GM12878 (cell line): ENCODE results near the gene CHP1. TPM values are rescaled to one million over a fixed set of nuclear protein-coding genes. Genes with fewer than 3 reads are reported as not detected.

Experiments
- BACH1 ChIP-seq: fragments of 450-650 bp; IDR thresholded peaks from 2 replicates; pipeline ENCODE4 v1.6.1; 2017; ENCODE audit warnings: mild to moderate bottlenecking, borderline replicate concordance
- CBFB ChIP-seq: IDR thresholded peaks from 2 replicates; pipeline ENCODE4 v1.6.1; 2016; ENCODE audit warnings: antibody characterized with exemption, low read depth
- CHD2 ChIP-seq: IDR thresholded peaks from 2 replicates; pipeline ENCODE4 v1.6.1; 2011; ENCODE audit warnings: low read depth, low read length, improper control_type of control experiment, borderline replicate concordance
- CREM ChIP-seq: IDR thresholded peaks from 2 replicates; pipeline ENCODE4 v1.6.1; 2014; ENCODE audit warnings: antibody characterized with exemption, low read depth
- FOS ChIP-seq: IDR thresholded peaks from 3 replicates; pipeline ENCODE4 v1.6.1; 2011; ENCODE audit warnings: borderline replicate concordance; ENCODE audit not compliant: insufficient read length; ENCODE audit errors: extremely low read depth
- FOXM1 ChIP-seq: IDR thresholded peaks from 2 replicates; pipeline ENCODE4 v1.6.1; 2012; ENCODE audit warnings: low read depth, mild to moderate bottlenecking, inconsistent platforms, low read length, moderate library complexity
- HDGF ChIP-seq: fragments of 450-650 bp; IDR thresholded peaks from 2 replicates; pipeline ENCODE4 v1.6.1; 2016; ENCODE audit warnings: antibody characterized with exemption
- IRF4 ChIP-seq: IDR thresholded peaks from 2 replicates; pipeline ENCODE4 v1.6.1; 2011; ENCODE audit warnings: low read depth, low read length
- IRF5 ChIP-seq: fragments of 450-650 bp; IDR thresholded peaks from 2 replicates; pipeline ENCODE4 v1.6.1; 2017; ENCODE audit warnings: borderline replicate concordance
- JUNB ChIP-seq: IDR thresholded peaks from 2 replicates; pipeline ENCODE4 v1.6.1; 2016; ENCODE audit warnings: antibody characterized with exemption, mild to moderate bottlenecking
- LARP7 ChIP-seq: fragments of 450-650 bp; IDR thresholded peaks from 2 replicates; pipeline ENCODE4 v1.6.1; 2017; ENCODE audit warnings: mild to moderate bottlenecking
- MEF2A ChIP-seq: IDR thresholded peaks from 2 replicates; pipeline ENCODE4 v1.6.1; 2011; ENCODE audit warnings: low read depth, mild to moderate bottlenecking, low read length, moderate library complexity; ENCODE audit not compliant: insufficient read depth
- MTA3 ChIP-seq: IDR thresholded peaks from 2 replicates; pipeline ENCODE4 v1.6.1; 2012; ENCODE audit warnings: low read length, inconsistent platforms, borderline replicate concordance
- MXI1 ChIP-seq: fragments of 150-350 bp; IDR thresholded peaks from 2 replicates; pipeline ENCODE4 v1.6.1; 2011; ENCODE audit warnings: low read depth, mild to moderate bottlenecking, inconsistent platforms, low read length, improper control_type of control experiment
- NR2C2 ChIP-seq: IDR thresholded peaks from 2 replicates; pipeline ENCODE4 v1.6.1; 2011; ENCODE audit warnings: borderline replicate concordance, low read depth; ENCODE audit not compliant: control insufficient read depth, insufficient read length
- PBX3 ChIP-seq: IDR thresholded peaks from 2 replicates; pipeline ENCODE4 v1.6.1; 2011; ENCODE audit warnings: mild to moderate bottlenecking, low read depth, low read length, moderate library complexity; ENCODE audit not compliant: insufficient replicate concordance
- PML ChIP-seq: IDR thresholded peaks from 2 replicates; pipeline ENCODE4 v1.6.1; 2012; ENCODE audit warnings: low read length, inconsistent platforms
- POLR2AphosphoS2 ChIP-seq: IDR thresholded peaks from 2 replicates; pipeline ENCODE4 v1.6.1; 2011; ENCODE audit warnings: low read depth, mild to moderate bottlenecking, low read length, improper control_type of control experiment, moderate library complexity
- RAD21 ChIP-seq: IDR thresholded peaks from 2 replicates; pipeline ENCODE4 v1.6.1; 2011; ENCODE audit warnings: mild to moderate bottlenecking, low read depth, low read length, moderate library complexity; ENCODE audit not compliant: insufficient read depth
- SMARCA5 ChIP-seq: fragments of 450-650 bp; IDR thresholded peaks from 2 replicates; pipeline ENCODE4 v1.6.1; 2017; ENCODE audit warnings: mild to moderate bottlenecking
- SREBF2 ChIP-seq: IDR thresholded peaks from 2 replicates; pipeline ENCODE4 v1.6.1; 2012; ENCODE audit warnings: mild to moderate bottlenecking, low read length
- STAT3 ChIP-seq: IDR thresholded peaks from 2 replicates; pipeline ENCODE4 v1.6.1; 2011; ENCODE audit warnings: low read depth, low read length, improper control_type of control experiment
- SUPT20H ChIP-seq: IDR thresholded peaks from 2 replicates; pipeline ENCODE4 v1.6.1; 2011; ENCODE audit warnings: low read depth, mild to moderate bottlenecking, low read length, moderate library complexity, borderline replicate concordance; ENCODE audit not compliant: control insufficient read depth
- TCF12 ChIP-seq: IDR thresholded peaks from 2 replicates; pipeline ENCODE4 v1.6.1; 2011; ENCODE audit warnings: low read depth, mild to moderate bottlenecking, low read length
- WRNIP1 ChIP-seq: IDR thresholded peaks from 2 replicates; pipeline ENCODE4 v1.6.1; 2011; ENCODE audit warnings: low read depth, low read length, improper control_type of control experiment, borderline replicate concordance
- YBX1 ChIP-seq: fragments of 450-650 bp; IDR thresholded peaks from 2 replicates; pipeline ENCODE4 v1.6.1; 2016; ENCODE audit warnings: antibody characterized with exemption
- ZBED1 ChIP-seq: IDR thresholded peaks from 2 replicates; pipeline ENCODE4 v1.6.1; 2016; ENCODE audit warnings: borderline replicate concordance
- ZNF384 ChIP-seq: IDR thresholded peaks from 2 replicates; pipeline ENCODE4 v1.6.1; 2012; ENCODE audit warnings: low read depth, mild to moderate bottlenecking, low read length, improper control_type of control experiment, borderline replicate concordance
- polyA plus RNA-seq, 11 experiments: library from polyadenylated mRNA; depleted of rRNA in 4 of 11; unstranded in 6 of 11; stranded (reverse) in 5 of 11; fragments of >200 nt; fragmentation: Nextera tagmentation in 4 of 11; fragmentation: Illumina TruSeq in 1 of 11; extraction: Ambion mirVana in 4 of 11; extraction: Trizol in 1 of 11; gene quantifications; 1 replicate in 1 of 11; 2 replicates in 10 of 11; pipeline versions ENCODE4 v1.2.1 to v1.2.3, GENCODE V29; 2011 to 2016; ENCODE audit warnings: inconsistent platforms in 2 of 11, missing spikeins in 2 of 11, low read depth in 1 of 11
- total RNA-seq, 4 experiments: library from RNA; depleted of rRNA in 3 of 4; stranded (reverse); fragments of >200 nt in 3 of 4; fragmentation: Illumina TruSeq in 1 of 4; extraction: Trizol in 1 of 4; gene quantifications; 2 replicates each; pipeline versions ENCODE4 v1.2.1 to v1.2.3, GENCODE V29; 2013 to 2021

Gene CHP1
- total and polyA plus RNA-seq, 10 of the 15 experiments (the other 5 are each of a cell fraction or from before 2014, with no cell fraction given) = 25.7 to 45.9 (median 39.1) TPM

DNA sequence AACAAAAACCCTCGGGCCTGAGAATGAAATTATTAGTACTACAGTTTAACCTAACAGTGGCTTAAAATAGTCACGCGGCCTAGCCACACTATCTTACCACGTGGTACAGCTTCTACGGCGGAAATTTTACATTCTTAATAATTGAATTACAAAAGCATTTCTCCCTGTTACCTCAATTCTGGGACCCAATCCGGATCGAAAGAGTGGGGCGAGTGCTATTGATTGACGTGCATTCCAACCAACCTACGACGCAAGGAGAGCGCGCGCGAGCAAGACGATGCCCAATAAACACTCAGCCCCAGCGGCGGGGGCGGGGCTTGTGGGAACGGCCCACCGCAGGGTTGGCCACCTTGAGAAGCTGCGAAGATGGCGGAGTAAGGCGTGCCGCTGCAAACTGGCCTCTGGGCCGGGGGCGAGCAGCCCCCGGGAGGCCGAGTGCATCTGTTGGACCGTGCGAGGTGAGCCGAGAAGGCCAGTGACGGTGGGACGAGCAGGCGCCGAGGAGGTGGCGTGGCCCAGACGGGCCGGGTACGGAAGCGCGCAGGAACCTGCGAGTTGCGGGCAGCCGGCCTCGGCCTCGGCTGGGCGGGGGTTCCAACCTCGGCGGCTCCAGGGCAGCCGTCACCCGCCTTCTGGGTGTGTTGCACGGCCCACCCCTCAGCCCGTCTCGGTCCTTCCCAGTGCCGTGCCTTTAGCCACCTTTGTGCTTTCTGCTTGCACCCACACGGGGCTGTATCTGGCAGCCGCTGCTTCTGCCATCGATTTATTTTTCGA lies 52.8 kb downstream of the CHP1 start (continued):
- TF ChIP-seq SUPT20H = no peak
- TF ChIP-seq PBX3 = peak; percentile 99
- no peak for TF ChIP-seq HDGF
- TF ChIP-seq JUNB = no peak
- peak; percentile 83 for TF ChIP-seq LARP7
- TF ChIP-seq STAT3 = no peak
- peak; percentile 52; the same call in 1 of the 2 replicates for TF ChIP-seq MEF2A
- no peak for TF ChIP-seq ZBED1
- TF ChIP-seq CBFB = peak; percentile 87; the same call in 1 of the 2 replicates
- TF ChIP-seq PML = 0 out of 2 replicates have a peak, but pooled peaks have one; percentile 69
- TF ChIP-seq YBX1 = no peak
- 0 out of 2 replicates have a peak, but pooled peaks have one; percentile 7 for TF ChIP-seq IRF4
- no peak for TF ChIP-seq MTA3
- peak; percentile 28; the same call in 1 of the 2 replicates for TF ChIP-seq TCF12
- peak; percentile 62 for TF ChIP-seq BACH1
- TF ChIP-seq POLR2AphosphoS2 = no peak
- peak; percentile 92 for TF ChIP-seq FOS
- TF ChIP-seq ZNF384 = no peak
- TF ChIP-seq IRF5 = no peak; the same call in 1 of the 2 replicates
- no peak for TF ChIP-seq WRNIP1
- no peak for TF ChIP-seq RAD21
- peak; percentile 72 for TF ChIP-seq CREM
- TF ChIP-seq CHD2 = peak; percentile 94
- TF ChIP-seq SREBF2 = peak; percentile 68; the same call in 1 of the 2 replicates
- TF ChIP-seq NR2C2 = no peak
- TF ChIP-seq FOXM1 = no peak
- 0 out of 2 replicates have a peak, but pooled peaks have one; percentile 24 for TF ChIP-seq MXI1
- 0 out of 2 replicates have a peak, but pooled peaks have one; percentile 27 for TF ChIP-seq SMARCA5
